Smooth muscle cell of the brain vasculature (primary cell): Measurements from ENCODE around the gene CHGA.

Experiments used
- DNase-seq: peaks from one replicate; pipeline ENCODE4 v3.0.0-alpha.2; 2012; ENCODE audit warnings: low read depth, low spot score

CHGA gene

GRCh38 chr14:92922883-92923743 is at the start of gene CHGA:
Gene CHGA (plus strand): TSS chr14:92923150. CDS start chr14:92923360, 210 bp downstream.
- DNase-seq = no peak

GRCh38 chr14:92874962-92875661 is 47.8 kb upstream of the CHGA start:
- DNase-seq = no peak

GRCh38 chr14:92877757-92878431 is 45.1 kb upstream of the CHGA start:
- no peak for DNase-seq

- DNase-seq = no peak
Observed at GRCh38 chr14:92880351-92880750, 42.6 kb upstream of the CHGA start.

GRCh38 chr14:92880851-92881250 is 42.1 kb upstream of the CHGA start:
- no peak for DNase-seq

GRCh38 chr14:92883066-92883465 is 39.9 kb upstream of the CHGA start:
- DNase-seq = no peak

- no peak for DNase-seq
Observed at GRCh38 chr14:92884410-92884809, 38.5 kb upstream of the CHGA start.

- DNase-seq = no peak
Observed at GRCh38 chr14:92885279-92886061, 37.5 kb upstream of the CHGA start.

- no peak for DNase-seq
Observed at GRCh38 chr14:92886337-92886736, 36.6 kb upstream of the CHGA start.

GRCh38 chr14:92887157-92887556 is 35.8 kb upstream of the CHGA start:
- no peak for DNase-seq

GRCh38 chr14:92888896-92889295 is 34.1 kb upstream of the CHGA start:
- no peak for DNase-seq

- no peak for DNase-seq
Observed at GRCh38 chr14:92890830-92891588, 31.9 kb upstream of the CHGA start.

- DNase-seq = no peak
Observed at GRCh38 chr14:92892589-92892988, 30.4 kb upstream of the CHGA start.

GRCh38 chr14:92895352-92895878 is 27.5 kb upstream of the CHGA start:
- DNase-seq = no peak

GRCh38 chr14:92897922-92898565 is 24.9 kb upstream of the CHGA start:
- DNase-seq = no peak

GRCh38 chr14:92898566-92899131 is 24.3 kb upstream of the CHGA start:
- DNase-seq = no peak

GRCh38 chr14:92900660-92901059 is 22.3 kb upstream of the CHGA start:
- DNase-seq = no peak

- DNase-seq = no peak
Observed at GRCh38 chr14:92902191-92902590, 20.8 kb upstream of the CHGA start.

GRCh38 chr14:92902726-92903125 is 20.2 kb upstream of the CHGA start:
- no peak for DNase-seq

- DNase-seq = no peak
Observed at GRCh38 chr14:92903359-92903758, 19.6 kb upstream of the CHGA start.
